Embryonic facial prominence (tissue), 1 donor: ENCODE data around the gene PAK4.
"Not testable (repeated sequence)": the region's sequence is repeated elsewhere in the genome, so short reads cannot be mapped to it uniquely, and the experiment has no call there.

Experiments used
- DNase-seq: peaks from one replicate; pipeline ENCODE4 v3.0.0-alpha.2; 2016; ENCODE audit errors: extremely low spot score

Gene PAK4

DNA sequence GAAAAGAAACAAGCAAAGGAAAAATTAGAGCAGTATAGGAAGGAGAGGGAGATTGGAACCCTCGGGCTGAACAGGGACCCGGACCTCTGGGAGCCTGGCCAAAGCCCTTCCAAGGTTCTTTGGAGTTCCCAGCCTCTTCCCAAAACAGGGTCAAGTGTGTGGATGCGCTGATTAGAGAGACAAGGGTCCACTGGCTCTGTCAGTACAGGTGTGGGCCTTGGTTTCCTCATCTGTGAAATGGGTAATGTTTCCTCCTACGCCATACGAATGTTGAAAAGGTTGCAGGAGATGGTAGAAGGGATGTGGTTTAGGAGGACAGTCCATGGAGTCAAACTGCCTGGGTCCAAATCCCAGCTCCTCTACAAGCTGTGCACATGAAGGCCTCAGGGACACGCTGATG is 80.5 kb downstream of the PAK4 start:
- no peak for DNase-seq

GRCh38 chr19:39207293-39207836 is 81.8 kb downstream of the PAK4 start:
- DNase-seq: no peak

DNA sequence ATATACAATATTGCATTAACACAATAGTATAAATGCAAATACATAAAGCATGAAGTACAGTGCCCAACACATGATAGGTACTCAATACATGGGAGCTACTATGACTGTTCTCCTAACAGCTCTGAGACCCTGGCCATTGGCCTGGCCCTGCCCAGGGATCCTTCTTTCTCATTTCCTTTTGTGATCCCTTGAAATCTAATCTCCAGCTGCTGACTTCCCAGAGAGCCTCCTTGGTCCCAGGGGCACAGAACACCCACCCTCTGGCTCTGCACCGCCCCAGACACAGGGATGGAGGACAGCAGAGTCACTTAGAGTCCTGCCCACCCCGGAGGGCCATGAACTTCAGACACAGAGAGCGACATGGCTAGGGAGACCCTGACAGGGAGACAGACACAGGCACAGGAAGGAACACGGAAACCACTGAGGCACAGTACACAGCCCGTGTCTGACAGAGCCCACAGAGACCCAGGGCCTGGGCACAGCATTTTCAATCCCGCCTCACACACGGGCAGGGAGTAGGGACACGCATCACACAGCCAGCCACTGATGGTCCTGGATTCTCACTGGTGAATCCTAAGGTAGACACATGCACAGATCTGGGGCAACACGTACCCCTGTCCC is 82.7 kb downstream of the PAK4 start:
- no peak for DNase-seq

- no peak for DNase-seq
These were observed 83.6 kb downstream of the PAK4 start for GRCh38 chr19:39209196-39209595.

GRCh38 chr19:39211731-39212374 is 86.3 kb downstream of the PAK4 start:
- DNase-seq: no peak

GRCh38 chr19:39212375-39212742 is 86.8 kb downstream of the PAK4 start:
- no peak for DNase-seq

DNA sequence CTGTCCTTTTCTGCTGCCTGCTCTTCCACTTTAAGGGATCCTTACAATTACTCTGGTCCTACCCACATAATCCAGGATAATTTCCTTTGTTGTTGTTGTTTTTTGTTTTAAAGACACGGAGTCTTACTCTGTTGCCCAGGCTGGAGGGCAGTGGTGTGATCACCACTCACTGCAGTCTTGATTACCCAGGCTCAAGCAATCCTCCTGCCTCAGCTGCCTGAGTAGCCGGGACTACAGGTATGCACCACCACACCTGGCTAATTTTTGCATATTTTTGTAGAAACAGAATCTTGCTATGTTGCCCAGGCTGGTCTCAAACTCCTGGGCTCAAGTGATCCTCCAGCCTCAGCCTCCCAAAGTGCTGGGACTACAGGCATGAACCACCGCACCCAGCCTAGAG is 89.7 kb downstream of the PAK4 start:
- not testable (repeated sequence) for DNase-seq

DNA sequence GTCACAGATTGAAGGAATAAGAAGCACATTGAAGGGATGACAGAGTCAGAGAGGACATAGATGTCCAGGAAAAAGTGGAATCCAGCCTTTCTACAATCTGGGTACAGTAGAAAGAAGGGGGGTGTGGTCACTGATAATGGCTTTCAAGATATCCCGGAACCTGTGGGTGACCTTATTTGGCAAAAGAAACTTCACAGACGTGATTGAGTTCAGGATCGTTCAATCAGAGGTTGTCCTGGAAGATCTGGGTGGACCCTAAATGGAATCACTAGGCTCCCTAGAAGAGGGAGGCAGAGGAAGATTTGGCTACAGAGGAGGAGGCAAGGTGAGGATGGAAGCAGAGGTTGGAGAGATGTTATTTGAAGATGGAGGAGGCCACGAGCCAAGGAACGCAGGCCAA is 91.5 kb downstream of the PAK4 start:
- DNase-seq: no peak

DNA sequence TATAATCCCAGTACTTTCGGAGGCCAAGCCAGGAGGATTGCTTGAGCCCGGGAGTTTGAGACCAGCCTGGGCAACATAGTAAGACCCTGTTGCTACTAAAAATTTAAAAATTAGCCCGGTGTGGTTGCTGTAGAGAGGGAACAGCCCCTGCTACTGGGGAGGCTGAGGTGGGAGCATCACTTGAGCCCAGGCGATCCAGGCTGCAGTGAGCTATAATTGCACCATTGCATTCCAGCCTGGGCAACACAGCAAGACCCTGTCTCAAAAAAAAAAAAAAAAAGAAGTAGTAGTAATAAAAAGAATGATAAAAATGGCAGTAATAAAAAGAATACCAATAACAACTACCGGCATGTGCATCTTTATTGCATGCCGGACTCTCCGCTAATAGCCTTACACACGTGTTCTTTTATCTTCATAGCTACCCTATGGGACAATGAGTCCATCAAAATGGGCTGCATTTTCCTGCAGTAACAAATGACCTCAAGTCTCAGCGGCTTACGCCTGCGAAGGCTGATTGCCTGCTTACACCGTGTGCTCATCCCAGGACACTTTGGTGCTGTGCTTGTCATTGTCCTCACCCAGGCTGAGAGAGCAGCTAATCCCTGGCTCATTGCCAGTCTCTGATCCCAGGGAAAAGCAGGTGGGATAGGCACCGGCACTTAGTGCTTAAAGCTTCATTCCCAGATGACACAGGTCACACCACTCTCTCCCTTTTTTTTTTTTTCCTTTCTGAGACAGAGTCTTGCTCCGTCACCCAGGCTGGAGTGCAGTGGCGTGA is 92.8 kb downstream of the PAK4 start:
- DNase-seq: no peak

DNA sequence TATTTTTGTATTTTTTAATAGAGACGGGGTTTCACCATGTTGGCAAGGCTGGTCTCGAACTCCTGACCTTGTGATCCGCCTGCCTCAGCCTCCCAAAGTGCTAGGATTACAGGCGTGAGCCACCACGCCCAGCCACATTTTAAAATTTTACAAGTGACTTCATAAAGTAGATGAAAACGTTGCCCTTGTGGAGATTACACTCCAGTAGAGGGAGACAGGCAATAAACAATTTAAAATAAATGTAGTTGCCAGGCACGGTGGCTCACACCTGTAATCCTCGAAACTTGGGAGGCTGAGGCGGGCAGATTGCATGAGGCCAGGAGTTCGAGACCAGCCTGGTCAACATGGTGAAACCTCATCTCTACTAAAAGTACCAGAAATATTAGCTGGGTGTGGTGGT is 93.5 kb downstream of the PAK4 start:
- DNase-seq: not testable (repeated sequence)

DNA sequence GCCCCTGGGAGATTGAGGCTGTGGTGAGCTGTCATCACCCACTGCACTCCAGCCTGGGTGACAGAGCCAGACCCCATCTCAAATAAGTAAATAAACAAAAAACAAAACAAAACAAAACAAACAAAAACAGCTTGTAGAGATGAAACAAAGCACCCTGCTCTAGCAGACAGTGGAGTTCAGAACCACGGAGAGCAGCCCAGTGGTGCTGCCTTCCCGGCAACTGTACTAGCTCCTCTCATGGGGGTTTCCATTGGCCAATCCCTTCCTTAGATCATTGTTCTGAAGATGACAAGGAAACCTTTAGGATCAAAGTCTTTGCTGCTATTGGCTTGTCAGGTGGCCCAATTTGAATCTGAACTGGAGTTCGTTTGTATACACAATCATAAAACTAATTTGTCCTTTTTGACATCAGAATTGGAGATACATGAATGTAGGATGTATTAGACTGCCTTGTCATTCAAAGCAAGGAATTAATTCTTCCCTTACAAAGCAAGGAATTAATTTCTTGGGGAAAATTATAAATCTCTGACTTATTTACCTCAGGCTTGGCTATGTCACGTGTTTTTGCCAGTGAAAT is 98.2 kb downstream of the PAK4 start:
- DNase-seq: no peak

DNA sequence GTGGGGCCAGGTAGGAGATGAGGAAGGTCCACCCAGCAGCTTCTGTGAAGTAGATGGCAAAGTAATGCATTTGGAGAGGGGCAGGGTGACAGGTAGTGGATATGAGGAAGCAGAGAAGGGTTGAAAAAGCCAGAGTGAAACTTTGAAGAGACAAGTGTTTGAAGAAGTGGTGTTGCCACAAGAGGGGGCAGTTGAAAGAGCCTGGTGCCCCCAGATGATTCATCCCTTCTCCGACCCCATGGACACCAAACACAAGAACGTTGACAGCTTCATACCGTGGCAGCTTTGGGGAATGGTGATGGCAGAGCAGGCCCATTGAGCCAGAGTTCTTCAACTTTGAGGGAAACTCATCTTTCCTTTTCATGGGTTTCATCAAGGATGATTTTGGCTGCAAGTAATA is 99.3 kb downstream of the PAK4 start:
- no peak for DNase-seq
